NCI-H2196 treated with DMSO at 0.1 percent for 48 hours (cell line): Measurements from ENCODE around the gene DYNLT3.

ENCODE experiments used
- DNase-seq: peaks from one replicate; lab custom pipeline; 2025; ENCODE audit not compliant: unreplicated experiment; lab: John Stamatoyannopoulos, UW

The DYNLT3 gene

DNA sequence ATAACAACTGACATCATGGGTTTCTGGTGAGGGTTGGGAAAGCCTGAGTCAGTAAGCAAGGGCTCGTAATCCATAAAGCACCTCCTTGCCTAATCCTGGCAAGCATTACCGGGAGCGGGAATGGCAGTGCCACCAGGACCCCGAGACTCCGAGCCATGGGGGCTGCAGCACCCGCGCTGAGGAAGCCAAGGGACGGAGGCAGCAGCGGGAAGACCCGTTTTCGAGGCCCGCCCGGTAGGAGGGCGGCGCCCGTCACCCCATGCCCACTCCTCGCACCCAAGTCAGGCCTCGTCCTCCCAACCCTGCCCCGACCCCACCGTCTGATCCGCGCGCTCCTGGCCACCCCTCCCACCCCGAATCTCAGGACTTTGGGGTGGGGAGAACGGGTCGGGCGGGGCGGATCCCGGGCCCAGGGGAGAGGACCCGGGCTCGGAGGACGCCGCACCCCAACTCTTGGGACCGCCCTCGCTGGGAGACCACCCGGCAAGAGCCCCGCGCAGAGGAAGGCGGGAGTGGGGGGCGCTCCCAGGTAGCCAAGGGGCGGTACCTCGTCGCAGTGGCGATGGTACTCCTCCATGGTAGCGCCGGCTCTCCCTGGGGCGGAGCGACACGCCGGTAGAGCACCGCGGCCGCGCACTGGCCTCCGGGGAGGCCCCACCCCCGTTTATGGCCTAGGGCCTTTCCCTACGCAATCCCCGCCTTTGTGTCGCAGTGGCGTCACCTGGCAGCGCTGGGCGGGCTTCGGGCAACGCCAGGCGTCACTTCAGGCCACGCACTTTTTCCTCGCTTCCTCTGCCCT is at the start of gene DYNLT3:
DYNLT3 (minus strand) TSS at position 638 of the 799 bp plus-strand sequence; CDS start at position 577, 61 bp downstream.
- DNase-seq = peak; percentile 70

DNA sequence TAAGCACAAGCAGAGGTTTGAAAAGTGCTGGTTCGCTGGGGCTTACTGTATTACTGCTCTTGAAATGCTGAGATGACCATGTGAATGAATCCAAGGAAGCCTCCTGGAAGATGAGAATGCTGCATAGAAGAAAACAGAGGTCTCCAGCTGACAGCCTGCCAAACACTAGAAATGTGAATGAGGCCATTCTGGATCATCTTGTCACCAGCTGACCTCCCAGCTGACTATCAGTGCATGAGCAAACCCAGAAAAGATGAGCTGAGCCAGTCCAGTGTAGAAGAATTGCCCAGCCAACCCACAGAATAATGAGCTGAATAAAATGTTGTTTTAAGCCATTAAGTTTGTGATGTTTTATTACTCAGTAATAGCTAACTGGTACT is 49.1 kb upstream of the DYNLT3 start:
- DNase-seq = no peak

GRCh38 chrX:37895795-37896510 is 48.6 kb upstream of the DYNLT3 start:
- DNase-seq = no peak

GRCh38 chrX:37894725-37895124 is 47.4 kb upstream of the DYNLT3 start:
- no peak for DNase-seq

DNA sequence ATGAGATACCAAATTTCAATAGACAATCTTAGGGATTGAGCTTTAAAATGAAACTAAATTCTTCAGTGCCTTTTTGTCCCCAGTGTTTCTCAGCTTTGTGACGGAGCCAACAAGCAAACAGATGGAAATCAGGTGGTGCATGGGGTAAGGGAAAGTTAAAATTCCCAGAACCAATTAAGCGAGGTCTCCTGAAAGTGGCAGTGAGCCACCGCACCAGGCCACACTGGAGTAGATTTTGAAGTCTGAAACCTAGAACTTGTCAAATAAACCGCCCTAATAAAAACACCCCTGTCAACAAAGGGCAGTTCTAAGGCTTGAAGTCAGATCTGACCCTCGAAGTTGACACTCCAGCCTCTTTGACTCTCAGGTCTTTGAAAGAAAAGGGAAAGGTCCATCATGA is 40.6 kb upstream of the DYNLT3 start:
- no peak for DNase-seq

GRCh38 chrX:37887347-37887746 is 40.0 kb upstream of the DYNLT3 start:
- DNase-seq = no peak

GRCh38 chrX:37883196-37883595 is 35.8 kb upstream of the DYNLT3 start:
- no peak for DNase-seq

DNA sequence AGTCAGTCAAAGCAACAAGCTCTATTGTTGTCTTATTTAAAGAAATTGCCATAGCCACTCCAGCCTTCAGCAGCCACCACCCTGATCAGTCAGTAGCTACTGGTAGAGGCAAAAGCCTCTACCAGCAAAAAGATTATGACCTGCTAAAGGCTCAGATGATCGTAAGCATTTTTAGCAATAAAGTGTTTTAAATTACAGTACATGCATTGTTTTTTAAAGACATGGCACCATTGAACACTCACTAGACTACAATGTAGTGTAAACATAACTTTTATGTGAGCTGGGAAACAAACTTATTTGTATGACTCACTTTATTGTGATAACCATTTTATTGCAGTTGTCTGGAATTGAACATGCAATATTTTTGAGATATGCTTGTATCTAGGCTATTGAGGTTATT is 32.3 kb upstream of the DYNLT3 start:
- DNase-seq = no peak

DNA sequence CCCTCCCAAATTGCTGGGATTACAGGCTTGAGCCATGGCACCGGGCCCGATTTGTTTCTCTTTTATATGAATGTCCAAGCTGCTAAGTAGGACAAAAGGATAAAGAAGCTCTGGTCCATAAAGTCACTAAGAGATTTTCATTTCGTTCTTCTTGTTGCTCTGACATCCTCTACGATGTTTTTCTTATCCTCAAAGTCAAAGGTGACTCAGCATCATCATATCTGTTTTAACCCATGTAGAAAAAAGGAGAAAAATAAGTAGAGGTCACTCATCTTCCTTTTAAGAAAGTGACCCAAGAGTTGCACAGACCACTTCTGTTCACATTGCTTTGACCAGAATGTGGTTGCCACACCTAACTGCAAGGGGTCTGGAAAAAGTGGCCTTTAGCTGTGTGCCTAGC is 29.3 kb upstream of the DYNLT3 start:
- no peak for DNase-seq

- no peak for DNase-seq
Observed at GRCh38 chrX:37875675-37876074, 28.3 kb upstream of the DYNLT3 start.

DNA sequence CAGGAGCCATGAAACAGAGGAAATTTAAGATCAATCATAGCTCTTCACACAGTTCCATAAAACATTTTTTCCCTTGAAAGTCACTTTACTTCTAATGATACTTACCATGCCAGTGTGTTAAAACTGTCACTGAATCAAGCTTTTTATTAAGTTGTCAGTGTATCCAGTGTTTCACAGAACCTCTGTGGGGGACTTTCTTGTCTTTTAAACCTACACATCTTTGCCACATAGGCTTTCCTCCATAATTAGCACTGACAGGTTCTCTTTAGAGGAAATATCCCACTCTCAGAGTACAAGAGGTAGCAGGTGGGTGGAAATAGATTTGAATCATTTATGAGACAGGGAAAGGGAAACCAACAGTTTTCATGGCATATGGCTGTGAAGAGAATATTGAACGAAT is 25.8 kb upstream of the DYNLT3 start:
- DNase-seq = no peak

- DNase-seq = no peak
Observed at GRCh38 chrX:37872303-37872655, 24.9 kb upstream of the DYNLT3 start.

GRCh38 chrX:37871626-37872302 is 24.4 kb upstream of the DYNLT3 start:
- no peak for DNase-seq

DNA sequence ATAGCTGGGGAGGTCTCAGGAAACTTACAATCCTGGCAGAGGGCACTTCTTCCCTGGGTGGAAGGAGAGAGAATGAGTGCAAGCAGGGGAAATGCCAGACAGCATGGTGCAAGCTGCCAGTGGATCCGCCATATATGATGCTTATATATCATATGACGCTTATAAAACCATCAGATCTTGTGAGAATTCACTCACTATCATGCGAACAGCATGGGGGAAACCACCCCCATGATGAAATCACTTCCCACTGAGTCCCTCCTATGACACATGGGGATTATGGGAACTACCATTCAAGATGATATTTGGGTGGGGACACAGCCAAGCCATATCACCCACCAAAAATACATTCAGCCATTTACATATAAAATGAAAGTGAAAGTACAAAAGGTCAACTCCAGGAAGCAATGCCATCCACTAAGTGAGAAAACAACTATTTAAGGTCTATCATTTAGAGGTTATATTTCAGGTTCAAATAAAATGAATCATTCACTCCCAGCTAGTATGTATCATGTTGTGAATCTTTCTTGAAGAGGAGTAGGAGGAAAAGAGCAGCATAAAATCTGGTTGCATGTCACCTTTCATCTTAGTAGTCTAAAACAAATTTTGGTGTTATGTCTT is 20.3 kb upstream of the DYNLT3 start:
- DNase-seq = no peak

DNA sequence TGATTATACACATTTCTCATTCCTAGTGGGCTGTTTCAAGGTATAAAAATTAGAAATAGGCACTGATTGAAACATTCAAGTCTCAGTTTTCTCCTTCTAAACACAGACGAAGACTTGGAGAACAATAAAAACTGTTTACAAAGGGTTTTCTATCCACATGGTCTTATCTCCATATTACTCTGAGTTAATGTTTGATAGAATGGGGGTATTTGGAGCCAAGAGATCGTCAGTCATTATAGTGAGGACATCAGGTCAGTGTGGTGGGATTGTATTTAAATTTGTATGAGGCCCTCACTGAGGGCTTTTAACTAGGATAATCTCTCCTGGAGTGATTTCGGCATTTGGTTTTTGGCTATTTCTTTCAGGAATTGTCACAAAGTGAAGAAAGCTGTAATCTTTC is 16.4 kb upstream of the DYNLT3 start:
- no peak for DNase-seq

GRCh38 chrX:37862851-37863250 is 15.5 kb upstream of the DYNLT3 start:
- no peak for DNase-seq

DNA sequence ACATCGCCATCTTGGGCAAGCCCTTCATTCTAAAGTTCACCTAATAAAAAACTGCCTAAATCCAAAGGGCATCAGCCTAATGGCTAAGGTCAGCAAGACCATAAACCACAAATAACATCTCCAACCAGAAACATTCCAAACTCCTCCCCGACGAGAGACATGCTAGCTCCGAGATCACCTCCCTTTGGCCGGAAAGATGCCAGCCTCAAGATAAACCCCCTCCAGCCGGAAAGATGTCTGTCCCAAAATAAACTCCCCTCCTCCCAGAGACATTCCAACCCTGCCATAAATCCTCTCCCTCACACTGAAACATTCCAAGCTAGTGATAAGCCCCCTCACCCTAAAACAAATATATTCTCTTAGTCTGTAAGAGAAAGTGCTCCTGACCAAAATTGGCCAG is 13.3 kb upstream of the DYNLT3 start:
- DNase-seq = no peak

DNA sequence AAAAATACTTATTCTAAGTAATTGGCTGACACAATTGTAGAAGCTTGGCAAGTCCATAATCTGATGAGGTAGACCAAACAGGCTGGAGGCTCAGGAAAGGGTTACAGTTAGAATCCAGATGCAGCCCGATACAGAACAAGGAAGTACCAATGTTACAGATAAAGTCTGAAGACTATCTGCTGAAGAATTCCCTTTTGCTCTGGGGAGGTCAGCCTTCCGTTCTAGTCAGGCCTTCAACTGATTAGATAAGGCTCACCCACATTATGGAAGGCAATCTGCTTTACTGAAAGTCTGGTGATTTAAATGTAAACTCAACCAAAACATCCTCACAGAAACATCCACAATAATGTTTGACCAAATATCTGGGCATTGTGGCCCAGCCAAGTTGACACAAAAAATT is 7.4 kb upstream of the DYNLT3 start:
- no peak for DNase-seq

DNA sequence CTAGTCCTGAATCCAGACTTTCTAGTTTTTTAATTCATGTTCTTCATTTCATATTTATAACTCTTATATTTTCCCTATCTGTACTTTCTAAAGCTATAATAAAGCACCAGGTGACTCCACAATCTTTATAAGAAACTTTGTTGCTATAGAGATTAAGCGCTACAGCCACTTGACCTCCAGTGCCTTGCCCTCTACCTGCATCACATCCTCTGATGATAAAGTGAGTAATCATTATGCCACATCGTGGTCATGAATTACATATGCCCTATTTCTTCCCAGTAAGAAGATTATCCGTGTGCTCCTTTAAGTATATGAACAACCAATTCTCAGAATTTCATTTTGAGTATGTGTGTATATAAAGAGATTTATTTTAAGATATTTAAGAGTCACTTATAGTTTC is 6.8 kb upstream of the DYNLT3 start:
- no peak for DNase-seq

- DNase-seq = no peak
Observed at GRCh38 chrX:37847733-37848197, 394 bp upstream of the DYNLT3 start.

DNA sequence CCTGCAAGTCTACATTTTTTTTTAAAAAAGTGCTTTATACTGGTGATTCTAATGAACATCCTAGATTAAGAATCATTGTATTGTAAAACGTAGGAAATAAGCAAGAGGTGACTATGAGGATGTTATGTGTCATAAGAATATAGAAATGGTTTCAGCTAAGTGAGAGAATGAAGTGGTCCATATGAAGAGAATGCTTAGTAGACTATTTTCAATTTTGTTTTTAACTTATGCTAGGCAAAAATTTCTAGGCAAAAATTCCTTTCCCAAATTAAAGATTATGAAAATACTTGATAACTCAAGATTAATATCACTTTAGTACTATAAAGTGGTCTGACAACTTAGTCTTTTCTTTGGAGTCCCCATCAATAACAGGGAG is 825 bp downstream of the DYNLT3 start:
- DNase-seq = no peak

DNA sequence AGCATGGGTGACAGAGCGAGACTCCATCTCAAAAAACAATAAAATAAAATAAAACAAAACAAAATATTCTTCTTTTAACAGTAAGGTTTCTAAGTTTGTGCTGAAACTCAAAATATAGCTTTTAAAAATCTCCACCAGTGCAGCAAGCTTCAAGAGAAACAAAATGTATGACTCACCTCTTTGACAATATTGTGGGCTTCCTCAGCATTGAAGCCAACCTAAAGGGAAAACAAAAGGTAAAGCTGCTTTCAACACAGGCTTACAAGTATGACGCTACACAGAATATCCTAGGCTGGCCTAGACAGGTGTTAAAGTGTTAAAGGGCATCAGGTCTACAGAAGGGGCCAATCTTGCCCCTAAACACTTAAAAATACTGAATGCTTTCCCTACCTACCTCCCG is 1.2 kb downstream of the DYNLT3 start:
- DNase-seq = no peak
